Fibroblast of mammary gland (primary cell): ENCODE measurements around the gene HTRA2.
"Not testable (repeated sequence)": the region's sequence is repeated elsewhere in the genome, so short reads cannot be mapped to it uniquely, and the experiment has no call there.

Experiments
- DNase-seq: peaks from one replicate; pipeline ENCODE4 v3.0.0-alpha.2; 2010; ENCODE audit warnings: low read depth
- H3K4me3 ChIP-seq: 2 replicates; pipeline ENCODE4 v1.5.1; 2011; ENCODE audit warnings: low read depth, mild to moderate bottlenecking, low read length, moderate library complexity; ENCODE audit not compliant: control insufficient read depth
- TF ChIP-seq, protein P1 (sequence below): conservative IDR thresholded peaks from 2 replicates; pipeline ENCODE4 v1.5.1; 2011; ENCODE audit warnings: low read depth, low read length, inconsistent platforms; ENCODE audit not compliant: control insufficient read depth, insufficient read depth

The HTRA2 gene

GRCh38 chr2:74558284-74559230, 28.8 kb downstream of the HTRA2 start:
- TF ChIP-seq, protein P1, sequence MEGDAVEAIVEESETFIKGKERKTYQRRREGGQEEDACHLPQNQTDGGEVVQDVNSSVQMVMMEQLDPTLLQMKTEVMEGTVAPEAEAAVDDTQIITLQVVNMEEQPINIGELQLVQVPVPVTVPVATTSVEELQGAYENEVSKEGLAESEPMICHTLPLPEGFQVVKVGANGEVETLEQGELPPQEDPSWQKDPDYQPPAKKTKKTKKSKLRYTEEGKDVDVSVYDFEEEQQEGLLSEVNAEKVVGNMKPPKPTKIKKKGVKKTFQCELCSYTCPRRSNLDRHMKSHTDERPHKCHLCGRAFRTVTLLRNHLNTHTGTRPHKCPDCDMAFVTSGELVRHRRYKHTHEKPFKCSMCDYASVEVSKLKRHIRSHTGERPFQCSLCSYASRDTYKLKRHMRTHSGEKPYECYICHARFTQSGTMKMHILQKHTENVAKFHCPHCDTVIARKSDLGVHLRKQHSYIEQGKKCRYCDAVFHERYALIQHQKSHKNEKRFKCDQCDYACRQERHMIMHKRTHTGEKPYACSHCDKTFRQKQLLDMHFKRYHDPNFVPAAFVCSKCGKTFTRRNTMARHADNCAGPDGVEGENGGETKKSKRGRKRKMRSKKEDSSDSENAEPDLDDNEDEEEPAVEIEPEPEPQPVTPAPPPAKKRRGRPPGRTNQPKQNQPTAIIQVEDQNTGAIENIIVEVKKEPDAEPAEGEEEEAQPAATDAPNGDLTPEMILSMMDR = no peak
- DNase-seq = no peak
- no peak overlapping the region for H3K4me3 ChIP-seq

DNA sequence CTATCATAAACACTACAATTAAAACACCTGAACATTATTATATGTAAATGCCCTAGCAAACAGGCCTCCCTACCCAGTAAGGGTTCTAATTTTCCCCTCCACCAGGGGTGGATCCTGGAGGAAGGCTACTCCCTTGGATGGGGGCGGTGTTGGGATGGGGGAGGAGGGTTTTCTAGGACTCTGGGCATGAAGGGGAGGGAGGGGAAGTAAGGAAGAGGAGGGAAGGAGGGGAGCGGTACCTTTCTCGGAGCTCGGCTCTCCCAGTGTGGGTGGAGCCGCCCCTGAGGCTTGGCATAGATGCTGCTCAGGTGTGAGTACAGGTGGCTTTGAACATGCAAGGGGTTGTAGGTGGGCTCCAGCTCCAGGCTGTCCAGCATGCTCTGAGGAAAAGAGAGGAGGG, 30.2 kb downstream of the HTRA2 start:
- TF ChIP-seq, protein P1 = no peak
- no peak for DNase-seq
- H3K4me3 ChIP-seq = no peak overlapping the region

DNA sequence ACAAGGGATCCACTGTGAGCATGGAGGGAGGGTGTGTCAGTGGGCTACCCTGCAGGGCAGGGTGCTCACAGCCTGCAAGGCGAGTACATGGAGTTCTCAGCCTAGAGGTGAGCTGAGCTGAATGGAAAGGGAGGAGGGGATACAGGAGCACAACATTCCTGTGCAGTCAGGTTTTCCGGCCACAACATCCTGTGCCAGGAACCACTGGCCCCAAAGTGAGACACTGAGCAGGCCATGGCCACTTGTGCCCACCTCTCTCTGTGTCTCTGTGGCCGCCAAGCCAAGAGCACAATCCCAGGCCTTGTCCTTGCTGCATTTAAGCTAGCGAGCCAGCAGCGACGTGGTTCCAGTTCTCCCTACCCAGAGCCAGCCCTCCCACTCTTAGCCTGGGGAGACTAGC, 30.9 kb downstream of the HTRA2 start:
- TF ChIP-seq, protein P1 = no peak
- H3K4me3 ChIP-seq = no peak overlapping the region
- no peak for DNase-seq

DNA sequence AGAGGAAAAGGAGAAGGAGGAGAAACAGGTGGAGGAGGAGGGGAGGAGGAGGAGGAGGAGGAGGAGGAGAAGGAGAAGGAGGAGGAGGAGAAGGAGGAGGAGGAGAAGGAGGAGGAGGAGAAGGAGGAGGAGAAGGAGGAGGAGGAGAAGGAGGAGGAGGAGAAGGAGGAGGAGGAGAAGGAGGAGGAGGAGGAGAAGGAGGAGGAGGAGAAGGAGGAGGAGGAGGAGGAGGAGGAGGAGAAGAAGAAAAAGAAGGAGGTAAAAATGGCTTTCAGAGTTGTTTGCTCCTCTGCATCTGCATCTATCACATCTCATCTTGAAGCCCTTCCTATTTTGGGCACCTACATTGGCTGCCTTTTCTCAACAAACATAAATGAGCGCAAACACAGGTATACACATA, 31.3 kb downstream of the HTRA2 start:
- not testable (repeated sequence) for DNase-seq, H3K4me3 ChIP-seq

- no peak overlapping the region for H3K4me3 ChIP-seq
- TF ChIP-seq, protein P1 = no peak
Measured at GRCh38 chr2:74562126-74562775, 32.5 kb downstream of the HTRA2 start.

GRCh38 chr2:74564222-74564621, 34.5 kb downstream of the HTRA2 start:
- TF ChIP-seq, protein P1 = no peak
- H3K4me3 ChIP-seq = no peak overlapping the region
- peak; percentile 56 for DNase-seq

More at GRCh38 chr2:74562126-74562775, 32.5 kb downstream of the HTRA2 start:
- DNase-seq = no peak
